Transverse colon (tissue), 3 donors: ENCODE measurements around the gene NPEPL1.

Experiments
- POLR2A ChIP-seq: fragments of 450-650 bp; IDR thresholded peaks from one replicate; pipeline ENCODE4 v1.6.1; 2016; ENCODE audit warnings: antibody characterized with exemption, mild to moderate bottlenecking, moderate library complexity
- TF ChIP-seq, protein P1 (sequence below), 5 experiments: fragments of 200-600 bp in 3 of 5; fragments of 450-650 bp in 2 of 5; sonication (generic) in 3 of 5; IDR thresholded peaks; 1 replicate in 2 of 5; 2 replicates in 3 of 5; pipeline ENCODE4 v1.5.1; 2016 to 2017; ENCODE audit warnings: antibody characterized with exemption in 5 of 5, inconsistent platforms in 3 of 5, mild to moderate bottlenecking in 2 of 5, moderate library complexity in 1 of 5

DNA sequence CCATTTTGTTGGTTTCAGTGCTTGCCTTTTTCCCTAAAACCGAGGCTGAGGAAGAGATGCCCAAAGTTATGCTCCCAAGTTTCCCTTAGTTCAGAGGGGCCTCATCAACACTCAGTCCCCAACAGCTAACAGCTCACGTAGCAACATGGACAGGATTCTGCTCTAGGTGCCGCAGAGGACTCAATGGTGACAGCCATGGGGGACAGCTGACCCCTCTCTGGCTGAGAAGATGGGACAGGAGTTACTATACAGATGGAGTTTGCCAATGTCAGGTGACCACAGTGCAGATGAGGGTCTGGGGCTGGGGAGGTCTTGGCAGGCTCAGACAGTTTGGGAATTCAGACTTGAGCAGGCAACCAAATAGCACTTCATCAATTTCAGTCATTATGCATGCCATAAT is 67.3 kb downstream of the NPEPL1 start:
- TF ChIP-seq, protein P1, sequence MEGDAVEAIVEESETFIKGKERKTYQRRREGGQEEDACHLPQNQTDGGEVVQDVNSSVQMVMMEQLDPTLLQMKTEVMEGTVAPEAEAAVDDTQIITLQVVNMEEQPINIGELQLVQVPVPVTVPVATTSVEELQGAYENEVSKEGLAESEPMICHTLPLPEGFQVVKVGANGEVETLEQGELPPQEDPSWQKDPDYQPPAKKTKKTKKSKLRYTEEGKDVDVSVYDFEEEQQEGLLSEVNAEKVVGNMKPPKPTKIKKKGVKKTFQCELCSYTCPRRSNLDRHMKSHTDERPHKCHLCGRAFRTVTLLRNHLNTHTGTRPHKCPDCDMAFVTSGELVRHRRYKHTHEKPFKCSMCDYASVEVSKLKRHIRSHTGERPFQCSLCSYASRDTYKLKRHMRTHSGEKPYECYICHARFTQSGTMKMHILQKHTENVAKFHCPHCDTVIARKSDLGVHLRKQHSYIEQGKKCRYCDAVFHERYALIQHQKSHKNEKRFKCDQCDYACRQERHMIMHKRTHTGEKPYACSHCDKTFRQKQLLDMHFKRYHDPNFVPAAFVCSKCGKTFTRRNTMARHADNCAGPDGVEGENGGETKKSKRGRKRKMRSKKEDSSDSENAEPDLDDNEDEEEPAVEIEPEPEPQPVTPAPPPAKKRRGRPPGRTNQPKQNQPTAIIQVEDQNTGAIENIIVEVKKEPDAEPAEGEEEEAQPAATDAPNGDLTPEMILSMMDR (IDR thresholded peaks at IDR 0.05): no peak
- no peak for TF ChIP-seq POLR2A
